ENCODE data around the gene KLHL2. TPM values are rescaled to one million over a fixed set of nuclear protein-coding genes. Genes with fewer than 3 reads are reported as not detected.
"Not testable (repeated sequence)": the region's sequence is repeated elsewhere in the genome, so short reads cannot be mapped to it uniquely, and the experiment has no call there.

The KLHL2 gene, protein sequence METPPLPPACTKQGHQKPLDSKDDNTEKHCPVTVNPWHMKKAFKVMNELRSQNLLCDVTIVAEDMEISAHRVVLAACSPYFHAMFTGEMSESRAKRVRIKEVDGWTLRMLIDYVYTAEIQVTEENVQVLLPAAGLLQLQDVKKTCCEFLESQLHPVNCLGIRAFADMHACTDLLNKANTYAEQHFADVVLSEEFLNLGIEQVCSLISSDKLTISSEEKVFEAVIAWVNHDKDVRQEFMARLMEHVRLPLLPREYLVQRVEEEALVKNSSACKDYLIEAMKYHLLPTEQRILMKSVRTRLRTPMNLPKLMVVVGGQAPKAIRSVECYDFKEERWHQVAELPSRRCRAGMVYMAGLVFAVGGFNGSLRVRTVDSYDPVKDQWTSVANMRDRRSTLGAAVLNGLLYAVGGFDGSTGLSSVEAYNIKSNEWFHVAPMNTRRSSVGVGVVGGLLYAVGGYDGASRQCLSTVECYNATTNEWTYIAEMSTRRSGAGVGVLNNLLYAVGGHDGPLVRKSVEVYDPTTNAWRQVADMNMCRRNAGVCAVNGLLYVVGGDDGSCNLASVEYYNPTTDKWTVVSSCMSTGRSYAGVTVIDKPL
- polyA plus RNA-seq (ENCODE audit: insufficient read depth in 1 of 5, insufficient read length in 5 of 5, low replicate concordance in 1 of 5): 10 to 100 TPM; 15.0 to 20.5 (median 18.1) TPM
- long read RNA-seq, donor 1, partial matches to known transcripts: 0 of 2 reads
- long read RNA-seq, donor 1, other reads (novel, unspliced or antisense): 0 of 2 reads
- long read RNA-seq, donor 2, partial matches to known transcripts: 0 of 2 reads
- long read RNA-seq, donor 2, other reads (novel, unspliced or antisense): 0 of 2 reads
- long read RNA-seq, donor 3, partial matches to known transcripts: 8 of 8 reads
- long read RNA-seq, donor 3, other reads (novel, unspliced or antisense): 0 of 8 reads
- long read RNA-seq, donor 4, partial matches to known transcripts: 0 of 2 reads
- long read RNA-seq, donor 4, other reads (novel, unspliced or antisense): 0 of 2 reads
- long read RNA-seq, donor 5, partial matches to known transcripts: 9 of 13 reads
- long read RNA-seq, donor 5, other reads (novel, unspliced or antisense): 0 of 13 reads
- long read RNA-seq, donor 6, transcript KLHL2-201 (15 exons, 3,134 nt): major isoform, 5 of 5 reads
- long read RNA-seq, donor 6, partial matches to known transcripts: 0 of 5 reads
- long read RNA-seq, donor 6, other reads (novel, unspliced or antisense): 0 of 5 reads
- long read RNA-seq, donor 7, partial matches to known transcripts: 16 of 18 reads
- long read RNA-seq, donor 7, other reads (novel, unspliced or antisense): 0 of 18 reads
- long read RNA-seq, donor 8, partial matches to known transcripts: 0 of 1 reads
- long read RNA-seq, donor 8, other reads (novel, unspliced or antisense): 0 of 1 reads

DNA sequence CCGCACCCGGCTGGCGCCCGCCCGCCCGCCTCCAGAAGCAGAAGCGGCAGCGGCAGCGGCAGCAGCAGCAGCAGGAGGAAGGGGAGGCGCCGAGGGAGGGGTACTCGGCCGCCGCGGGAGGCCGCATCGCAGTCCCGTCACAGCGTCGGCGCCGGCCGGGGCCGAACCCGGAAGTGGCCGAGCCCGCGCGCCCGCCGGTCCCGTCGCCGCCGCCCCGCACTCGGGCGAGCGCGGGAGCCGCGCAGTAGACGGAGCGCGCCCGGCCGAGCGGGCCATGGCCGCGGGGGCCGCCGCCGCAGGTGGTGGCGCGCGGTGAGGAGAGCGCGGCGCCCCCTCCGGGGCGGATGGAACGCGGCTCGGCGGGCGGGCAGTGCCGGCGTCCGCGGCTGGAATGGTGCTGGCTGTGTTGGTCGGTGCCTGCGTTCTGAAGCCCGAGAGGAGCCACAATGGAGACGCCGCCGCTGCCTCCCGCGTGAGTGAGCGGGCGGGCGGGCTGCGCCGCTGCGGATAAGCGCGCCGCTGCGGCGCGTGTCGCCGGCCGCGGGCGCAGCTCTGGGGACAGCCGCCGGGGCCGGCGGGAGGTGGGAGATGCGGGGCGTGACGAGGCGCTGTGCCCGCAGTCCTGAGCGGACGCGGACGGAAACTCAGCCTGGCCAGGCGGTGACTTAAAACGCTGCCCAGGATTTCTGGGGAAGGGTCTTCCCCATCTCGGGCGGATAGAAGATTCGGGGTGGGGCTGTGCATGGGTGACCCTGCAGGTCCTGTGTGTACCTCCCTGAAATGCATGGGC is at the start of gene KLHL2:
KLHL2 (plus strand) TSS at position 131 of the 790 bp plus-strand sequence; CDS start at position 447, 316 bp downstream.
- peak; percentile 68 to 73 for DNase-seq

GRCh38 chr4:165158762-165159161 is 48.6 kb upstream of the KLHL2 start:
- no peak for DNase-seq

GRCh38 chr4:165164257-165164656 is 43.1 kb upstream of the KLHL2 start:
- DNase-seq: no peak

- not testable (repeated sequence) for DNase-seq
Measured at GRCh38 chr4:165166872-165167271, 40.5 kb upstream of the KLHL2 start.

GRCh38 chr4:165167650-165168049 is 39.7 kb upstream of the KLHL2 start:
- DNase-seq: no peak

GRCh38 chr4:165170819-165171218 is 36.5 kb upstream of the KLHL2 start:
- DNase-seq: no peak

GRCh38 chr4:165175470-165175869 is 31.9 kb upstream of the KLHL2 start:
- DNase-seq: not testable (repeated sequence)

GRCh38 chr4:165175879-165176278 is 31.5 kb upstream of the KLHL2 start:
- DNase-seq: no peak

DNA sequence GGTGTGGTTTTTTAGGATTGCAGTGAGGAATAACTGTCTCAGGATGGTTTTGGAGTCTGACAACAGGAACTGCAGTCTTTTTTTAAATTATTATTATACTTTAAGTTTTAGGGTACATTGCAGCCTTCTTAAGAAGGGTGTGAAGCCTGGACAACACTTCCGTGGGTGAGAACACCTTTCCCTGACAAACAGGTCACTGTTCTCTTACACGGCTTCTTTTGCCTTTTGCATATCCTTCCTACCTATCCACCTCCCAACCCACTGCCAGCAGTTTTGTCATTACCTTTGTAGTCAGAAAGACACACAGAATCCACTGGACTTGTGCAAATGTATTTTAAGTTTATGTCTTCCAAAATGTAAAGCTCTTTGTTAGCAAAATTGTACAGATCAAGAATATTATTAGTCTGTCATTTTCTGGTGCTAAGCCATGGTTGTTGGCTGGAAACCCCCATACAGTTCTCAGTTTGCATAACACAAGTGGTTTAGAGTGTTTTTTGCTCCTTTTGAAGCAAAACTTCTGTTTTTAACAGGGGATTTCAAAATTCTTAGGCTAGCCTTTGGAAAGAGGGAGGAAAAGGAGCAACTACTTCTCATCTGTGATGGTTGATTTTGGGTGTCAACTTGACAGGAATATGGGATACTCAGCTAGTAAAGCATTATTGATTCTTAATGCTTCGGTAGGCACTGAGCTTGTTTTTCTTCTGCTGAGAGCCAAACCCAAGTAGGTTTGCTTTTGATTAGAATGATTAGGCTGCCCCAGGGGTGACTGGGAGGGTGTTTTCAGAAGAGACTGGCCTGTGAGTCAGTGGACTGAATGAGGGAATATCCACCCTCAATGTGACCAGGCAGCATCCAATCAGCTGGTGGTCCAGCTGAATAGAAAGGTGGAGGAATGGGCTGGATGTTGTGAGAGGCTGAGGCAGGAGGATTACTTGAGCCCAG is 29.4 kb upstream of the KLHL2 start:
- peak; percentile 14 to 16 for DNase-seq

GRCh38 chr4:165184220-165184619 is 23.1 kb upstream of the KLHL2 start:
- DNase-seq: no peak

- not testable (repeated sequence) for DNase-seq
Measured at GRCh38 chr4:165184998-165185397, 22.4 kb upstream of the KLHL2 start.

DNA sequence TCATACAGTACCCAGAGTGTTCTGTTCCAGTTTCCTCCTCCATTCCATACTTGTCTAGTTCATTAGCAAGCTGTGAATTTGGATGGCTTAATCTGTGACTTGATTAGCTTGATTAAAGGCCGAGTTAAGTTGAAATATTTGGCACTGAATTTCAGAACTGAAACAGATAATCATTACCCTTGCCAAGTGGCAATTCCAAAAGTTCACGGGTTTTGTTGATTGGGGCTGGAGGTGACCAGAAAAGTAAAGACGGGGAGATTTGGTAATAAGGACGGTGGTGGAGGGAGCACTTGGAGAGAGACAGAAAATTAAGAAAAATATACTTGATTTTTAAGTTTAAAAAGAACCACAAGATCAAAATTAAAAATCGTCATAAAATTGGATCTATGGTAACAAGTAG is 21.9 kb upstream of the KLHL2 start:
- no peak for DNase-seq

GRCh38 chr4:165190591-165191347 is 16.6 kb upstream of the KLHL2 start:
- DNase-seq: no peak

GRCh38 chr4:165191348-165191656 is 16.1 kb upstream of the KLHL2 start:
- no peak for DNase-seq

- DNase-seq: no peak
Measured at GRCh38 chr4:165191814-165192499, 15.4 kb upstream of the KLHL2 start.

DNA sequence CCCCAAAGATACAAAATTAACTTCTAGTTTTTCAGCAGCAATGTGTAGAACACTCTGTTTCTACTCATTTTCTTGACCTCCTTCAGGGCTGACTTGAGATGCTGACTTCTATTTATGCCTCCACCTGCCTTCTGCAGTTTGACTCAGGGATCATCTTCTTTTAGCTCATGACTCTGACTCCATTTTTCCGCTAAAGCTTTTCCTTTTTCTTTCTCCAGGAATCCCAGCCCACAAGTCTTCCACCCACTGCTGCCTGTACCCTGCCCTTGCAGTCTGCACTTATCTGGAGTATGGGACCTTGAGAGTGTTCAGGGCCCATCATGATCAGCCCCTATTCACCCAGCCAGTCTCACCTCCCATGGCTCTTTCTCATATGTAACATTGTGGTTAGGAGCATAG is 14.9 kb upstream of the KLHL2 start:
- DNase-seq: no peak

- no peak for DNase-seq
Measured at GRCh38 chr4:165192956-165193355, 14.4 kb upstream of the KLHL2 start.

GRCh38 chr4:165194368-165194767 is 13.0 kb upstream of the KLHL2 start:
- no peak for DNase-seq

Data from right lung (tissue), 10 donors.